ENCODE data around the gene CLCN6.

DNA sequence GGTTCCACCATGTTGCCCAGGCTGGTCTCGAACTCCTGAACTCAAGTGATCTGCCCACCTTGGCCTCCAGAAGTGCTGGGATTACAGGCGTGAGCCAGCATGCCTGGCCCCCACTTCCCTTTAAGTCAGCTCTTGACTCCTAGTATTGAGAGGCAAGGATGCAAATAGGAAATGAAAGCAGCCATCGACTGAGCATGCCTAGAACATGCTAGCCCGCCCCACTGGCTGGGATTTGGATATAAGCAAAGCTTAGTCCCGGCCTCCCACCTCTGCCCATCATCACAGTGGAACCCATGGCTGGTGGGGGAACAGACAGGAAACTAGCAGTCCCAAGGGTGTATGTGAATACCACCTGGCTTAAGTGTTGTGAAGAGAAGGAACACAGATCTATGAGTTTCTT lies 33.5 kb upstream of the CLCN6 start:
- TF ChIP-seq, protein P1, sequence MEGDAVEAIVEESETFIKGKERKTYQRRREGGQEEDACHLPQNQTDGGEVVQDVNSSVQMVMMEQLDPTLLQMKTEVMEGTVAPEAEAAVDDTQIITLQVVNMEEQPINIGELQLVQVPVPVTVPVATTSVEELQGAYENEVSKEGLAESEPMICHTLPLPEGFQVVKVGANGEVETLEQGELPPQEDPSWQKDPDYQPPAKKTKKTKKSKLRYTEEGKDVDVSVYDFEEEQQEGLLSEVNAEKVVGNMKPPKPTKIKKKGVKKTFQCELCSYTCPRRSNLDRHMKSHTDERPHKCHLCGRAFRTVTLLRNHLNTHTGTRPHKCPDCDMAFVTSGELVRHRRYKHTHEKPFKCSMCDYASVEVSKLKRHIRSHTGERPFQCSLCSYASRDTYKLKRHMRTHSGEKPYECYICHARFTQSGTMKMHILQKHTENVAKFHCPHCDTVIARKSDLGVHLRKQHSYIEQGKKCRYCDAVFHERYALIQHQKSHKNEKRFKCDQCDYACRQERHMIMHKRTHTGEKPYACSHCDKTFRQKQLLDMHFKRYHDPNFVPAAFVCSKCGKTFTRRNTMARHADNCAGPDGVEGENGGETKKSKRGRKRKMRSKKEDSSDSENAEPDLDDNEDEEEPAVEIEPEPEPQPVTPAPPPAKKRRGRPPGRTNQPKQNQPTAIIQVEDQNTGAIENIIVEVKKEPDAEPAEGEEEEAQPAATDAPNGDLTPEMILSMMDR (IDR thresholded peaks at IDR 0.05; ENCODE audit: poor library complexity), result no peak
- no peak for TF ChIP-seq EZH2 (IDR thresholded peaks at IDR 0.05; ENCODE audit: borderline replicate concordance)
